HG03442 (cell line): Measurements from ENCODE around the gene HNRNPA3.

Source experiments
- ATAC-seq: cut with Tn5 transposase; IDR thresholded peaks from one replicate; pipeline ENCODE4 v1.9.1; 2021; ENCODE audit warnings: mild to moderate bottlenecking, moderate library complexity; ENCODE audit not compliant: unreplicated experiment

The HNRNPA3 gene

DNA sequence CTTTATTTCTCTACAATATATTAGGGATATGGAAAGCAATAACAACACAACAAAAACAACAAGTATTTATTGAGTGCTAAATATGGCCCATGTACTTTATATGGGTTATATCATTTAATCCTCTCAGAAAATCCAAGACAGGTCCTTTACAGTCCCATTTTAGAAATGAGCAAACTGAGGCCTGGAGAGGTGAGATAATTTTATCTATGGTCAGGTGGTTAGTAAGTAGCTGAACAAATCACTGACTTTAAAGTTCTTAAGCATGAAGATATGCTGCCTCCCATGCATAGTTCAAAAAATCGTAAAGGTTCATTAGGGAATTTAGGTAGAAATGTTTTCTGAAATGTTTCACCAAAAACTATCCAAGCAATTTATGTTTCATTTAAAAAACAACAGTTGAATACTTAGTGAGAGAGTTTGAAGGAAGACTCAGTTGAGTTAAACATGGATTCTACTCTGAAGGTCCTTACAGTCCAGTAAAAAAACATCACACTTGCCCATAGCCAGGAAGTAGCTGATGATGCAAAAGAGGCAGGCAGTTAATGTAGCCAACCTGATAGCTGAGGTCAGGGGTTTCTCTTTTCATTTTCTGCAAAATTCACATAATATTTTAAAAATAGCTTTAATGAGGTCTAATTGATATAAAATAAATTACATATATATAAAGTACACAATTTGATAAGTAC lies 59.5 kb downstream of the HNRNPA3 start:
- no peak for ATAC-seq

- ATAC-seq = no peak
Measured at GRCh38 chr2:177272765-177273164, 60.2 kb downstream of the HNRNPA3 start.

- ATAC-seq = no peak
Measured at GRCh38 chr2:177273408-177273807, 60.8 kb downstream of the HNRNPA3 start.
